Non-pigmented ciliary epithelial cell (primary cell): ENCODE results near the gene RIC3.
"Not testable (repeated sequence)": the region's sequence is repeated elsewhere in the genome, so short reads cannot be mapped to it uniquely, and the experiment has no call there.

Experiments
- DNase-seq: peaks from one replicate; pipeline ENCODE4 v3.0.0-alpha.2; 2010; ENCODE audit warnings: low read depth

RIC3 gene

GRCh38 chr11:8190431-8190830, 21.6 kb upstream of the RIC3 start:
- no peak for DNase-seq

- DNase-seq = no peak
These were observed 17.6 kb upstream of the RIC3 start for GRCh38 chr11:8186429-8186828.

GRCh38 chr11:8183111-8183510, 14.3 kb upstream of the RIC3 start:
- no peak for DNase-seq

GRCh38 chr11:8180469-8180868, 11.6 kb upstream of the RIC3 start:
- DNase-seq = no peak

GRCh38 chr11:8178297-8178696, 9.5 kb upstream of the RIC3 start:
- no peak for DNase-seq

- DNase-seq = no peak
These were observed 8.3 kb upstream of the RIC3 start for GRCh38 chr11:8177136-8177535.

- DNase-seq = no peak
These were observed 1.0 kb downstream of the RIC3 start for GRCh38 chr11:8167796-8168195.

GRCh38 chr11:8164746-8165145, 4.1 kb downstream of the RIC3 start:
- DNase-seq = no peak

GRCh38 chr11:8161627-8162304, 7.1 kb downstream of the RIC3 start:
- DNase-seq = not testable (repeated sequence)

GRCh38 chr11:8156877-8157276, 11.9 kb downstream of the RIC3 start:
- no peak for DNase-seq

GRCh38 chr11:8149726-8150125, 19.1 kb downstream of the RIC3 start:
- no peak for DNase-seq

- no peak for DNase-seq
These were observed 30.3 kb downstream of the RIC3 start for GRCh38 chr11:8138526-8138925.

GRCh38 chr11:8127447-8127846, 41.4 kb downstream of the RIC3 start:
- DNase-seq = no peak

GRCh38 chr11:8126649-8127289, 42.1 kb downstream of the RIC3 start:
- no peak for DNase-seq

- DNase-seq = no peak
These were observed 46.6 kb downstream of the RIC3 start for GRCh38 chr11:8122173-8122764.

GRCh38 chr11:8111636-8112035, 57.2 kb downstream of the RIC3 start:
- DNase-seq = no peak

- no peak for DNase-seq
These were observed 58.4 kb downstream of the RIC3 start for GRCh38 chr11:8110396-8110795.

GRCh38 chr11:8109675-8110074, 59.1 kb downstream of the RIC3 start:
- DNase-seq = no peak

GRCh38 chr11:8108421-8108820, 60.4 kb downstream of the RIC3 start:
- DNase-seq = no peak

GRCh38 chr11:8107642-8108041, 61.2 kb downstream of the RIC3 start:
- no peak for DNase-seq

GRCh38 chr11:8106679-8107078, 62.1 kb downstream of the RIC3 start:
- DNase-seq = no peak

GRCh38 chr11:8105666-8106065, 63.2 kb downstream of the RIC3 start:
- DNase-seq = no peak

GRCh38 chr11:8105133-8105532, 63.7 kb downstream of the RIC3 start:
- no peak for DNase-seq

- no peak for DNase-seq
These were observed 64.9 kb downstream of the RIC3 start for GRCh38 chr11:8103909-8104308.
